ENCODE results near the gene BPIFB4. TPM values are rescaled to one million over a fixed set of nuclear protein-coding genes. Genes with fewer than 3 reads are reported as not detected.

BPIFB4 gene
- total and polyA plus RNA-seq, 2 of the 4 experiments (the other 2 are of a cell fraction), result not detected

DNA sequence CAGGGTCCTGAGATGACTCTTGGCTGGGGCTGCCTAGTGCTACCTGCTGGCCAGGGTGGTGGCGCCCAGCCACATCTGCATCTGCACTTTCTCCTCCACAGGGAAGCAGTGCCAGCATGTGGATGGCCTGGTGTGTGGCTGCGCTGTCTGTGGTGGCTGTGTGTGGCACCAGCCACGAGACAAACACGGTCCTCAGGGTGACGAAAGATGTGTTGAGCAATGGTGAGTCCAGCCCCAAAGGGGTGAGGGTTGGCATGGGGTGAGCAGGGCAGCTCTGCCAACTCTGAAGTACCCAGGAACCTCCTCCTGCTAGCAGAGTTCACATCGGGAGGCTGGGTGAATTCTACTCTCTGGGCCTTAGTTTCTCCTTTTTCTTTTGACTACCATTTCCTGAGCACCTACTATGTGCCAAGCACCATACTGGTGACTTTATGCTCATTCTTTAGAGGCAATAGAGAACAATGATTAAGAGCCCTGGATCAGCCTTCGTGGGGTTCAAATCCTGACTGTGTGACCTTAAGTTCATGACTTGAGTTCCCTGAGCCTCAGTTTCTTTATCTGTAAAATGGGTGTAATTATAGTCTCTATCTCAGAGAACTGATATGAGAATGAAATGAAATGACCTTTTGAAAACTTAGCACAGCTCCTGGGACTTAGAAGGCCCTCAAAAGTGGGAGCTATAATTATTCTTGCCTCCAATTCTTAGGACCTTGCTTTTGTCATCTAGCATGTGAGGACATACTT lies 2.1 kb downstream of the BPIFB4 start:
- no peak overlapping the region for H3K18ac ChIP-seq (ENCODE audit: low read depth, low read length)
- H4K20me1 ChIP-seq (ENCODE audit: insufficient read depth, low read length), result no peaks in the 10 kb centered on the region
- no peak overlapping the region for H2AK5ac ChIP-seq (ENCODE audit: low read depth, low read length)
- no peaks in the 10 kb centered on the region for H3K9me3 ChIP-seq (ENCODE audit: control insufficient read depth, insufficient read depth, low read length)
- no peak for DNase-seq
- dilution Hi-C loops (cut with HindIII; ENCODE audit: low sequenced_read_pairs, unreplicated experiment), result no loop called here
- in situ Hi-C loops (cut with MboI; ENCODE audit: low sequenced_read_pairs), result no loop called here
- no peak overlapping the region for H4K91ac ChIP-seq (ENCODE audit: insufficient read depth, low read depth, low read length)
- intact Hi-C loops (cut with micrococcal nuclease), result no loop called here
- H3K56ac ChIP-seq (ENCODE audit: extremely low read depth, insufficient read depth, low read length), result no peak overlapping the region
- no peak for TF ChIP-seq FOS (IDR thresholded peaks at IDR 0.05; ENCODE audit: low read depth, low read length)
- no peak for TF ChIP-seq MAFK (IDR thresholded peaks at IDR 0.05; ENCODE audit: low read depth, low read length)
- no peak for TF ChIP-seq NFE2L2 (IDR thresholded peaks at IDR 0.05; ENCODE audit: low read depth, low read length)
- TF ChIP-seq CHD1 (IDR thresholded peaks at IDR 0.05; ENCODE audit: low read depth, low read length), result no peak
- TF ChIP-seq RCOR1 (IDR thresholded peaks at IDR 0.05; ENCODE audit: insufficient replicate concordance, low read length), result no peak
- no peak for TF ChIP-seq BHLHE40 (IDR thresholded peaks at IDR 0.05; ENCODE audit: low read depth, low read length)
- TF ChIP-seq, protein P1, sequence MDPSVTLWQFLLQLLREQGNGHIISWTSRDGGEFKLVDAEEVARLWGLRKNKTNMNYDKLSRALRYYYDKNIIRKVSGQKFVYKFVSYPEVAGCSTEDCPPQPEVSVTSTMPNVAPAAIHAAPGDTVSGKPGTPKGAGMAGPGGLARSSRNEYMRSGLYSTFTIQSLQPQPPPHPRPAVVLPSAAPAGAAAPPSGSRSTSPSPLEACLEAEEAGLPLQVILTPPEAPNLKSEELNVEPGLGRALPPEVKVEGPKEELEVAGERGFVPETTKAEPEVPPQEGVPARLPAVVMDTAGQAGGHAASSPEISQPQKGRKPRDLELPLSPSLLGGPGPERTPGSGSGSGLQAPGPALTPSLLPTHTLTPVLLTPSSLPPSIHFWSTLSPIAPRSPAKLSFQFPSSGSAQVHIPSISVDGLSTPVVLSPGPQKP (IDR thresholded peaks at IDR 0.05; ENCODE audit: borderline replicate concordance, low read depth, low read length), result no peak
- no peak for TF ChIP-seq RAD21 (IDR thresholded peaks at IDR 0.05; ENCODE audit: low read length)
- no peak for TF ChIP-seq CEBPB (IDR thresholded peaks at IDR 0.05; ENCODE audit: low read depth, low read length)
- no peak for TF ChIP-seq MAZ (IDR thresholded peaks at IDR 0.05; ENCODE audit: borderline replicate concordance, low read depth, low read length)
- no peak for TF ChIP-seq RFX5 (IDR thresholded peaks at IDR 0.05; ENCODE audit: low read depth, low read length)
- TF ChIP-seq POLR2A (IDR thresholded peaks at IDR 0.05; ENCODE audit: low read depth, low read length), result no peak
- TF ChIP-seq, protein P2, sequence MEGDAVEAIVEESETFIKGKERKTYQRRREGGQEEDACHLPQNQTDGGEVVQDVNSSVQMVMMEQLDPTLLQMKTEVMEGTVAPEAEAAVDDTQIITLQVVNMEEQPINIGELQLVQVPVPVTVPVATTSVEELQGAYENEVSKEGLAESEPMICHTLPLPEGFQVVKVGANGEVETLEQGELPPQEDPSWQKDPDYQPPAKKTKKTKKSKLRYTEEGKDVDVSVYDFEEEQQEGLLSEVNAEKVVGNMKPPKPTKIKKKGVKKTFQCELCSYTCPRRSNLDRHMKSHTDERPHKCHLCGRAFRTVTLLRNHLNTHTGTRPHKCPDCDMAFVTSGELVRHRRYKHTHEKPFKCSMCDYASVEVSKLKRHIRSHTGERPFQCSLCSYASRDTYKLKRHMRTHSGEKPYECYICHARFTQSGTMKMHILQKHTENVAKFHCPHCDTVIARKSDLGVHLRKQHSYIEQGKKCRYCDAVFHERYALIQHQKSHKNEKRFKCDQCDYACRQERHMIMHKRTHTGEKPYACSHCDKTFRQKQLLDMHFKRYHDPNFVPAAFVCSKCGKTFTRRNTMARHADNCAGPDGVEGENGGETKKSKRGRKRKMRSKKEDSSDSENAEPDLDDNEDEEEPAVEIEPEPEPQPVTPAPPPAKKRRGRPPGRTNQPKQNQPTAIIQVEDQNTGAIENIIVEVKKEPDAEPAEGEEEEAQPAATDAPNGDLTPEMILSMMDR (conservative IDR thresholded peaks at IDR 0.05; ENCODE audit: low read depth, low read length), result no peak
- no peak for TF ChIP-seq SMC3 (IDR thresholded peaks at IDR 0.05; ENCODE audit: low read depth, low read length)
- no peak for TF ChIP-seq MXI1 (IDR thresholded peaks at IDR 0.05; ENCODE audit: borderline replicate concordance, low read depth, low read length)
- H3K4me2 ChIP-seq (ENCODE audit: low read depth, low read length), result no peak overlapping the region
- H3K9ac ChIP-seq (ENCODE audit: low read depth, low read length), result no peak overlapping the region
- H2BK15ac ChIP-seq (ENCODE audit: low read depth, low read length), result no peak overlapping the region
- no peak overlapping the region for H4K5ac ChIP-seq (ENCODE audit: low read depth, low read length)
- no peaks in the 10 kb centered on the region for H3K36me3 ChIP-seq (ENCODE audit: control insufficient read depth, insufficient read depth, low read length)
- peaks cover 3% of the 10 kb centered on the region; the same call in 1 of the 2 replicates for H3K27me3 ChIP-seq (ENCODE audit: control insufficient read depth, insufficient read depth, low read length)
- H3K14ac ChIP-seq (replicated peaks; ENCODE audit: low read depth, low read length), result no peak overlapping the region
- no peaks in the 10 kb centered on the region for H3K79me1 ChIP-seq (ENCODE audit: low read depth in 1 of 2, low read length in 2 of 2)
- no peak overlapping the region for H4K8ac ChIP-seq (ENCODE audit: low read depth in 2 of 2, low read length in 2 of 2)
- no peak for ATAC-seq (ENCODE audit: low read depth)
- no peaks in the 10 kb centered on the region for H3K9me1 ChIP-seq (ENCODE audit: insufficient read depth, low read length)
- no peak overlapping the region for H3K27ac ChIP-seq (ENCODE audit: insufficient read depth, low read length)
- no peak overlapping the region for H2AFZ ChIP-seq (replicated peaks; ENCODE audit: low read length, poor library complexity)
- no TSS peak for BruUV-seq (replicated peaks)
- H2AK9ac ChIP-seq (replicated peaks; ENCODE audit: low read depth, low read length, poor library complexity), result no peak overlapping the region
- no peak overlapping the region for H2BK20ac ChIP-seq (ENCODE audit: low read depth, low read length)
- no peak overlapping the region for H3K4me3 ChIP-seq (ENCODE audit: insufficient read depth, low read depth, low read length)
- no peaks in the 10 kb centered on the region for H3K4me1 ChIP-seq (ENCODE audit: control insufficient read depth, insufficient read depth, low read length)
- no peak overlapping the region for H3K23ac ChIP-seq (ENCODE audit: low read depth, low read length)
- H2BK120ac ChIP-seq (ENCODE audit: low read depth, low read length), result no peak overlapping the region
- WGBS, 2 experiments (ENCODE audit: extremely low coverage in 2 of 2, insufficient read length in 1 of 2), result 29% methylated on average over 1 of the region's 7 CpGs; no CpG with 5 or more reads in 1 of the 2 experiments
- H2BK5ac ChIP-seq (ENCODE audit: low read depth, low read length, poor library complexity, severe bottlenecking), result no peak overlapping the region
- H3K4ac ChIP-seq (ENCODE audit: low read depth, low read length), result no peak overlapping the region
- CTCF ChIA-PET, result no interaction called here
- POLR2A ChIA-PET (ENCODE audit: unreplicated experiment), result no interaction called here

Measured in IMR-90 (cell line).